ENCODE measurements around the gene KMO. TPM values are rescaled to one million over a fixed set of nuclear protein-coding genes. Genes with fewer than 3 reads are reported as not detected.

Gene KMO
- total RNA-seq, 1 experiment from 2014 or later: 0.07 TPM

- no TSS peak for BruUV-seq (replicated peaks)
- no peaks in the 10 kb centered on the region for H3K79me2 ChIP-seq (ENCODE audit: low read depth)
- H3K27ac ChIP-seq: no peak overlapping the region
- H3K36me3 ChIP-seq (ENCODE audit: low read depth): peaks cover 42% of the 10 kb centered on the region
- H3K9me3 ChIP-seq (ENCODE audit: insufficient read depth, low read depth): no peaks in the 10 kb centered on the region
- intact Hi-C loops (cut with micrococcal nuclease; ENCODE audit: unreplicated experiment): loop anchor here (5.0 kb wide), 2 partner anchors 1311 to 1476 kb away; no protein-coding TSS in a partner anchor
- ChIA-PET CTCF (no interaction called here), POLR2A (ENCODE audit: unreplicated experiment) (no interaction called here)
- no peaks in the 10 kb centered on the region for H3K27me3 ChIP-seq (ENCODE audit: insufficient read depth, low read depth)
- DNase-seq: no peak
- H3K9me2 ChIP-seq (ENCODE audit: insufficient read depth): no peaks in the 10 kb centered on the region
- no peaks in the 10 kb centered on the region for H3F3A ChIP-seq (ENCODE audit: insufficient read depth, low read depth)
- no peak overlapping the region for H3K4me3 ChIP-seq
- H3K4me1 ChIP-seq (replicated peaks; ENCODE audit: insufficient read depth): no peaks in the 10 kb centered on the region
- H4K20me1 ChIP-seq (ENCODE audit: insufficient read depth): no peaks in the 10 kb centered on the region
- no peak overlapping the region for H3K4me2 ChIP-seq
- H2AFZ ChIP-seq: no peak overlapping the region
- no peak for TF ChIP-seq EZH2 (IDR thresholded peaks at IDR 0.05; ENCODE audit: low read depth)
These were observed 28.7 kb upstream of the KMO start for GRCh38 chr1:241503444-241503843.

DNA sequence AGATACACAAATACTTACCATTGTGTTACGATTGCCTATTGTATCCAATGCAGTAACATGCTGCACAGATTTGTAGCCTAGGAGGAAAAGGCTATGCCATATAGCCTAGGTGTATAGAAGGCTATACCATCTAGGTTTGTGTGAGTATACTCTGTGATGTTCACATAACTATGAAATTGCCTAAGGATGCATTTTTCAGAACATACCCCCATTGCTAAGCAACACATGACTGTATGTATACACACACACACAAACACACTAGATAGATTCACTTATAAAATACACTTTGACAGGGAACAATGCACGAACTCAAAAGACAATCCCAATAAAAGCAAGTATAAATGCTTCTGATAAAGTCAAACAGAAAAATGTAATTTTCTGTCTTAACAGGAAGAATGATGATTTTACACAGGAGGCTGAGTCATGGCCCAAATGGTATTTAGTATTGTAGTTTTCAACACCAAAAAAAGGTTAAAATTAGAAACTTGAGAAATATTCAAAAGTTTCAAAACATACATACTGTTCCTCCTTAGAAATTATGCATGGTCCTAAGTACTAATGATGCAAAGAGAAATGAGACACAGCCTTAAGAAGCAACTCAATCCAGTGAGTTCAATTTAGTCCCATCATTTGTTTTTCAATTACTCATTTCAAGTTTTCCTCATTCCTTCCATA is 24.9 kb upstream of the KMO start:
- Histone ChIP-seq H4K20me1 (ENCODE audit: insufficient read depth) (no peaks in the 10 kb centered on the region), H3K36me3 (ENCODE audit: low read depth) (peaks cover 36% of the 10 kb centered on the region), H2AFZ (no peak overlapping the region), H3K27me3 (ENCODE audit: insufficient read depth, low read depth) (no peaks in the 10 kb centered on the region), H3K9me2 (ENCODE audit: insufficient read depth) (no peaks in the 10 kb centered on the region), H3K4me3 (no peak overlapping the region), H3K4me2 (no peak overlapping the region), H3K9me3 (ENCODE audit: insufficient read depth, low read depth) (no peaks in the 10 kb centered on the region), H3K79me2 (ENCODE audit: low read depth) (no peaks in the 10 kb centered on the region), H3K4me1 (replicated peaks; ENCODE audit: insufficient read depth) (no peaks in the 10 kb centered on the region), H3K27ac (no peak overlapping the region), H3F3A (ENCODE audit: insufficient read depth, low read depth) (no peaks in the 10 kb centered on the region)
- ChIA-PET CTCF (no interaction called here), POLR2A (ENCODE audit: unreplicated experiment) (no interaction called here)
- intact Hi-C loops (cut with micrococcal nuclease; ENCODE audit: unreplicated experiment): no loop called here
- DNase-seq: no peak
- BruUV-seq (replicated peaks): no TSS peak
- no peak for TF ChIP-seq EZH2 (IDR thresholded peaks at IDR 0.05; ENCODE audit: low read depth)
- TF ChIP-seq, protein P1, sequence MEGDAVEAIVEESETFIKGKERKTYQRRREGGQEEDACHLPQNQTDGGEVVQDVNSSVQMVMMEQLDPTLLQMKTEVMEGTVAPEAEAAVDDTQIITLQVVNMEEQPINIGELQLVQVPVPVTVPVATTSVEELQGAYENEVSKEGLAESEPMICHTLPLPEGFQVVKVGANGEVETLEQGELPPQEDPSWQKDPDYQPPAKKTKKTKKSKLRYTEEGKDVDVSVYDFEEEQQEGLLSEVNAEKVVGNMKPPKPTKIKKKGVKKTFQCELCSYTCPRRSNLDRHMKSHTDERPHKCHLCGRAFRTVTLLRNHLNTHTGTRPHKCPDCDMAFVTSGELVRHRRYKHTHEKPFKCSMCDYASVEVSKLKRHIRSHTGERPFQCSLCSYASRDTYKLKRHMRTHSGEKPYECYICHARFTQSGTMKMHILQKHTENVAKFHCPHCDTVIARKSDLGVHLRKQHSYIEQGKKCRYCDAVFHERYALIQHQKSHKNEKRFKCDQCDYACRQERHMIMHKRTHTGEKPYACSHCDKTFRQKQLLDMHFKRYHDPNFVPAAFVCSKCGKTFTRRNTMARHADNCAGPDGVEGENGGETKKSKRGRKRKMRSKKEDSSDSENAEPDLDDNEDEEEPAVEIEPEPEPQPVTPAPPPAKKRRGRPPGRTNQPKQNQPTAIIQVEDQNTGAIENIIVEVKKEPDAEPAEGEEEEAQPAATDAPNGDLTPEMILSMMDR (conservative IDR thresholded peaks at IDR 0.05): no peak

- H3K4me1 ChIP-seq (replicated peaks; ENCODE audit: insufficient read depth): peaks cover 15% of the 10 kb centered on the region
- no peaks in the 10 kb centered on the region for H3K9me2 ChIP-seq (ENCODE audit: insufficient read depth)
- no peaks in the 10 kb centered on the region for H3K27me3 ChIP-seq (ENCODE audit: insufficient read depth, low read depth)
- ChIA-PET POLR2A (ENCODE audit: unreplicated experiment) (no interaction called here), CTCF (no interaction called here)
- intact Hi-C loops (cut with micrococcal nuclease; ENCODE audit: unreplicated experiment): loop anchor here (10.0 kb wide), 1 partner anchor 481 kb away; the partner anchor contains the start of gene MAP1LC3C
- TF ChIP-seq, protein P1 (conservative IDR thresholded peaks at IDR 0.05): no peak
- TF ChIP-seq EZH2 (IDR thresholded peaks at IDR 0.05; ENCODE audit: low read depth): no peak
- H3K9me3 ChIP-seq (ENCODE audit: insufficient read depth, low read depth): no peaks in the 10 kb centered on the region
- H3K4me2 ChIP-seq: no peak overlapping the region
- no peak overlapping the region for H3K27ac ChIP-seq
- H3K79me2 ChIP-seq (ENCODE audit: low read depth): peaks cover 39% of the 10 kb centered on the region
- H3K36me3 ChIP-seq (ENCODE audit: low read depth): peaks cover 18% of the 10 kb centered on the region
- no peak overlapping the region for H2AFZ ChIP-seq
- BruUV-seq (replicated peaks): no TSS peak
- no peak for DNase-seq
- no peaks in the 10 kb centered on the region for H3F3A ChIP-seq (ENCODE audit: insufficient read depth, low read depth)
- H4K20me1 ChIP-seq (ENCODE audit: insufficient read depth): no peaks in the 10 kb centered on the region
- no peak overlapping the region for H3K4me3 ChIP-seq
These were observed 18.8 kb upstream of the KMO start for GRCh38 chr1:241513378-241513777.
